OCI-LY1 (cell line): ENCODE data around the gene RAD17.

Experiments used
- H2AFZ ChIP-seq: fragments of 200-600 bp; sonication (generic), shearing (Covaris generic); 2 replicates; pipeline ENCODE4 v1.6.0; 2014; ENCODE audit warnings: antibody characterized with exemption, mild to moderate bottlenecking, low read length
- H3F3A ChIP-seq: fragments of 200-600 bp; sonication (generic), shearing (Covaris generic); 2 replicates; pipeline ENCODE4 v1.6.0; 2014; ENCODE audit warnings: mild to moderate bottlenecking, antibody characterized with exemption, low read length, moderate library complexity; ENCODE audit not compliant: insufficient read depth
- H3K27ac ChIP-seq: fragments of 200-600 bp; sonication (generic); 2 replicates; pipeline ENCODE4 v1.5.1; 2014; ENCODE audit warnings: low read length, mixed run types, mild to moderate bottlenecking, low read depth; ENCODE audit not compliant: poor library complexity, severe bottlenecking
- H3K27me3 ChIP-seq: fragments of 200-600 bp; sonication (generic); 2 replicates; pipeline ENCODE4 v1.6.0; 2014; ENCODE audit warnings: antibody characterized with exemption, mild to moderate bottlenecking, low read length, moderate library complexity; ENCODE audit not compliant: insufficient read depth
- H3K36me3 ChIP-seq: fragments of 200-600 bp; sonication (generic); 2 replicates; pipeline ENCODE4 v1.6.1; 2014; ENCODE audit warnings: mild to moderate bottlenecking, antibody characterized with exemption, low read length, moderate library complexity, mixed read lengths; ENCODE audit not compliant: insufficient read depth
- H3K4me1 ChIP-seq: fragments of 200-600 bp; sonication (generic); 2 replicates; pipeline ENCODE4 v1.5.1; 2014; ENCODE audit warnings: mild to moderate bottlenecking, low read length, moderate library complexity; ENCODE audit not compliant: insufficient read depth, severe bottlenecking
- H3K4me2 ChIP-seq: fragments of 200-600 bp; sonication (generic), shearing (Covaris generic); 2 replicates; pipeline ENCODE4 v1.6.1; 2014; ENCODE audit warnings: low read length
- H3K4me3 ChIP-seq: fragments of 200-600 bp; sonication (generic); 2 replicates; pipeline ENCODE4 v1.5.1; 2014; ENCODE audit warnings: low read length, low read depth, mild to moderate bottlenecking, mixed read lengths; ENCODE audit not compliant: poor library complexity, severe bottlenecking
- H3K79me2 ChIP-seq: fragments of 200-600 bp; shearing (Covaris generic); 2 replicates; pipeline ENCODE4 v1.6.1; 2016; ENCODE audit warnings: mixed run types, low read length, mixed read lengths; ENCODE audit not compliant: insufficient read depth
- H3K9ac ChIP-seq: fragments of 200-600 bp; sonication (generic), shearing (Covaris generic); 2 replicates; pipeline ENCODE4 v1.6.1; 2014; ENCODE audit warnings: mild to moderate bottlenecking, low read length, mixed read lengths
- H3K9me2 ChIP-seq: fragments of 200-600 bp; sonication (generic), shearing (Covaris generic); 2 replicates; pipeline ENCODE4 v1.6.1; 2014; ENCODE audit warnings: low read depth, mild to moderate bottlenecking, low read length, mixed read lengths
- H3K9me3 ChIP-seq: fragments of 200-600 bp; shearing (Covaris generic); 2 replicates; pipeline ENCODE4 v1.6.1; 2014; ENCODE audit warnings: low read length, mixed read lengths
- H4K20me1 ChIP-seq: fragments of 200-600 bp; sonication (generic), shearing (Covaris generic); 2 replicates; pipeline ENCODE4 v1.6.0; 2016; ENCODE audit warnings: mild to moderate bottlenecking, low read length; ENCODE audit not compliant: insufficient read depth
- CTCF ChIP-seq: fragments of 200-600 bp; sonication (generic), shearing (Covaris generic); IDR thresholded peaks from 2 replicates; pipeline ENCODE4 v1.5.1; 2017; ENCODE audit warnings: mild to moderate bottlenecking, antibody characterized with exemption, low read length, moderate library complexity, mixed read lengths
- EZH2 ChIP-seq: fragments of 200-600 bp; sonication (generic), shearing (Covaris generic); IDR thresholded peaks from 2 replicates; pipeline ENCODE4 v1.8.0; 2017; ENCODE audit warnings: borderline replicate concordance, mixed run types, mild to moderate bottlenecking, antibody characterized with exemption, low read length, moderate library complexity, mixed read lengths

Gene RAD17

GRCh38 chr5:69335341-69335935 lies 34.2 kb upstream of the RAD17 start:
- TF ChIP-seq EZH2 (no peak), CTCF (no peak)
- Histone ChIP-seq H3K9me2 (no peaks in the 10 kb centered on the region), H3K9ac (no peak overlapping the region), H3K27ac (no peak overlapping the region), H4K20me1 (no peaks in the 10 kb centered on the region), H2AFZ (no peak overlapping the region), H3K27me3 (no peaks in the 10 kb centered on the region), H3K9me3 (no peaks in the 10 kb centered on the region), H3K79me2 (no peaks in the 10 kb centered on the region), H3K36me3 (no peaks in the 10 kb centered on the region), H3K4me2 (no peak overlapping the region), H3K4me3 (no peak overlapping the region), H3K4me1 (peaks cover 28% of the 10 kb centered on the region), H3F3A (no peaks in the 10 kb centered on the region)

- TF ChIP-seq CTCF = no peak
- no peak for TF ChIP-seq EZH2
Observed at GRCh38 chr5:69341520-69342161, 28.0 kb upstream of the RAD17 start.

GRCh38 chr5:69343083-69343482 lies 26.5 kb upstream of the RAD17 start:
- Histone ChIP-seq H3K9me3 (no peaks in the 10 kb centered on the region), H3K27ac (no peak overlapping the region), H3K4me2 (no peak overlapping the region), H3F3A (no peaks in the 10 kb centered on the region), H3K4me1 (no peaks in the 10 kb centered on the region), H3K36me3 (no peaks in the 10 kb centered on the region), H3K4me3 (no peak overlapping the region), H3K27me3 (no peaks in the 10 kb centered on the region), H3K9ac (no peak overlapping the region), H3K79me2 (no peaks in the 10 kb centered on the region), H3K9me2 (no peaks in the 10 kb centered on the region), H4K20me1 (no peaks in the 10 kb centered on the region), H2AFZ (no peak overlapping the region)
- TF ChIP-seq CTCF (no peak), EZH2 (no peak)

More at GRCh38 chr5:69341520-69342161, 28.0 kb upstream of the RAD17 start:
- Histone ChIP-seq H3K4me3 (no peak overlapping the region), H3K27ac (no peak overlapping the region), H3K36me3 (no peaks in the 10 kb centered on the region), H2AFZ (no peak overlapping the region), H3K4me2 (no peak overlapping the region), H3K9ac (no peak overlapping the region), H3K79me2 (no peaks in the 10 kb centered on the region), H3F3A (no peaks in the 10 kb centered on the region), H3K9me2 (no peaks in the 10 kb centered on the region), H3K4me1 (no peaks in the 10 kb centered on the region), H4K20me1 (no peaks in the 10 kb centered on the region), H3K27me3 (no peaks in the 10 kb centered on the region), H3K9me3 (no peaks in the 10 kb centered on the region)
